Measurements from ENCODE around the gene SLC9A9.
A peak's percentile ranks its signal among the peaks of the same experiment; 100 is the strongest.

The SLC9A9 gene

DNA sequence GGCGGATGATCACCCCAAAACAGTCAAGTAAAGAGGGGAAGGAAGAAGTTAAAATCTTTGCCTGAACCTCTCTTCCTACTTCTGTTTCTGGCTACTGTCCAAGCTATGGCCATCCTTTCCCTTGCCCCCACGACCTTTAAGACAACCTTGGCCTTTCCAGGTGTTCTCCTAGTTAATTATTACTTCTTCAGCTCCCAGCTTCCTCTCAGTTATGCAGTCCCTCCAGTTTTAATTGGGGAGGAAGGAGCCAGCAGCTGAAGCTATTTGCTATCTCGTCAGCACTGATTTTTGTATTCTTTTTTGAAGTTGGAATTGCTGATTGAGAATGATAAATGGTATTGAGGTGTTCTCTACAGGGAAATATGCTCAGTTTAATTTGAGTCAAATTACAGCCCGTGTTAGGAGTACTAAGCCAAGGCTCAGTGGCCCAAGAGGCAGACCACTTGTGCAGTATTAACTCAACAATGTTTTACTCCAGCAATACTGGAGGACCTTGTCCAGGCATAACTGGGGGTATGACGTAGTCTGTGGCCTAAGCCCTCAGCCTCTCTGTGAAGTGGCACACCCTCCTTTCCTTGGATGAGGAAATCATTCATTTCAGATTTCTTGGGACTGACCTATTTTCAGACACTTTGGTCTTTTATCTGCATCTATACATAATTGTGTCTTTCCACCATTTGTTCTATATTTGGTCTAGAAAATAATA is 336.9 kb downstream of the SLC9A9 start:
- in situ Hi-C loops (cut with HindIII; ENCODE audit: low pct_ligation_motif_present, low pct_unique_long_range_greater_than_20kb, low sequenced_read_pairs): no loop called here
- DNase-seq: no peak

DNA sequence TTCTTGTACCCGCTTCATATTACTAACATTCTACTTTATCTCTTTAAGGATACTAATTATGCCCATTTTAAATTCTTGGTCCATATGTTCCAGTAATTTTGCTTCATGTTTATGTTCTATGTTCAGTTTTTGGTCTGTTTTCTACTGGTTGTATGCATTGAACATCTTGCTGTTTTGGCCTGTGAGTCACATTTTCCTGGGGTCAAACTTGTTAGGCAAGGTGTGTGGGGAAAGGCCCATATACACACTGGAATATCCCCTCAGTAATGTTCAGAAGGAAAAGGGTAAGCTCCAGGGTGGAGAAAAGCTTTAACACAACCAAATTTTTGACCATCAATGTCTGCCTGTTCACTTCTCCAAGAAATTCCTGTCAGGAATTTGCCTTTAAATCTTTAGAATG is 337.7 kb downstream of the SLC9A9 start:
- in situ Hi-C loops (cut with HindIII; ENCODE audit: low pct_ligation_motif_present, low pct_unique_long_range_greater_than_20kb, low sequenced_read_pairs): no loop called here
- DNase-seq: no peak

DNA sequence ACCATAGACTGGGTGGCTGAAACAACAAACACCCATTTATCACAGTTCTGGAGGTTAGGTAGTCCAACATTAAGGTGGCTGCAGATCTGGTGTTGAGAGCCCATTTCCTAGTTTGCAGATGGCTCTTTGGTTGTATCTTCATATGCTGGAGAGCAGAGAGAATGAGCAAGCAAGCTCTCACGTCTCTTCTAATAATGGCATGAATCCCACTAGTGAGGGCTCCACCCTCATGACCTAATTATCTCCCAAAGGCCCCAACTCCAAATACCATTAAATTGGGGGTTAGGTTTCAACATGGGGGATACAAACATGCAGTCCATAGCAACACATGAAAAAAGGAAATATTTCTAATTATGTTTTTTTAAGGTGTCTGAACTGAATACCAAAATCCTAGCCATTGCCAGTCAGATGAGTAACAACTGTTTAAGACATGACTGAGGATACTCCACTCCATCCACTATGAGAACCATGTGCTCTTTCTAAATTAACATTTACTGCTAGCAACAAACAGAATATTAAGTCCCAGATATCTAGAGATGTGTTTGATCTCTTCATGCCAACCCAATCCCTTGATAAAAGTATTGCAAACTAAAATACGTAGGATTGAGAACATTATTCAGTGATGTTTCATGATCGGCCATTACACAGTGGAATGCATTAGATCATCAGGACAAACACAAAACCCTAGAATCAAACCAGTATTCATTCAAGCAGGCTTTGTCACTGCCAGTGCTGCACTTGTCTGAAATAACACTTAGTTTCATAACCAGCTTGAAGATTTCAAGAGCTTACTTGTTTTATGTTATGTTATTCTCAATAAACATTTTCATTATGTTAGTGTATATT is 340.3 kb downstream of the SLC9A9 start:
- in situ Hi-C loops (cut with HindIII; ENCODE audit: low pct_ligation_motif_present, low pct_unique_long_range_greater_than_20kb, low sequenced_read_pairs): no loop called here
- peak; percentile 44 for DNase-seq

DNA sequence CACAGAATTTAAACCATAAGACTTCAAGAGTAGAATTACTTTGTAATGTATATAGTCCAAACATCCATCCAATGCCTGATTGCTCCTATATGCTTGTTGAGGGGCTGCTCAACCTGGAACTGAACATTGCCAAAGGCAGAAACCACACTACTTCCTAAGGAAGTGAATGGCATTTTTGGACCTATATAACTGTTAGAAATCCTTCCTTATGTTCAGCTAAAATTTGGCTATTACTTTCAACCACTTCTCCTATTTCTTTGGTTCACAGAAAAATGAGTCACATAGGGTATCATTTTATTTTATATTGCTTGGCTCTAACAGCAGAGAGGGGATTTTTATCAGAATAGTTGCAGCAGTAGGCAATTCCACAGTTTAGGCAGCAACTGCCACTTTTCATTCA is 342.1 kb downstream of the SLC9A9 start:
- in situ Hi-C loops (cut with HindIII; ENCODE audit: low pct_ligation_motif_present, low pct_unique_long_range_greater_than_20kb, low sequenced_read_pairs): no loop called here

DNA sequence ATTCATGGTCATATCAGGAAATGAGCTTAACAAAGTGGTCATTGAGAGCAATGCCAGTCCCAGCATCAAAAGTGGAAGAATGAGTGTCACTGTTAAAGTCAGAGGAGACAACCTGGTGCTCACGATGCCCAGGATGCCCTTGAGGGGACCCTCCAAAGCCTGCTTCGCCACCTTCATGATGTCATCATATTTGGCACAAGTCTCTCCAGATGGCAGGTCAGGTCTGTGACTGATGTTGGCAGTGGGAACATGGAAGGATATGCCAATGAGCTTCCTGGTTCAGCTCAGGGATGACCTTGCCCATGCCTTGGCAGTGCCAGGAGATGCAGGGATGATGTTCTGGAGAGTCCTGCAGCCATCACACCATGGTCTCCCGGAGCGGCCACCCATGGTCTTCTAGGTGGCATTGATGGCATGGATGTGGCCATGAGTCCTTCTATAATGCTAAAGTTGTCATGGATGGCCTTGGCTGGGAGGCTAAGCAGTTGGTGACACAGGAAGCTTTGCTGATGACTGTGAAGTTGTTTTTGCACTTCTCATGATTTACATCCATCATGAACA is 344.9 kb downstream of the SLC9A9 start:
- DNase-seq: no peak
- in situ Hi-C loops (cut with HindIII; ENCODE audit: low pct_ligation_motif_present, low pct_unique_long_range_greater_than_20kb, low sequenced_read_pairs): no loop called here

More for the DNA sequence above, 342.1 kb downstream of the SLC9A9 start:
- no peak for DNase-seq

DNA sequence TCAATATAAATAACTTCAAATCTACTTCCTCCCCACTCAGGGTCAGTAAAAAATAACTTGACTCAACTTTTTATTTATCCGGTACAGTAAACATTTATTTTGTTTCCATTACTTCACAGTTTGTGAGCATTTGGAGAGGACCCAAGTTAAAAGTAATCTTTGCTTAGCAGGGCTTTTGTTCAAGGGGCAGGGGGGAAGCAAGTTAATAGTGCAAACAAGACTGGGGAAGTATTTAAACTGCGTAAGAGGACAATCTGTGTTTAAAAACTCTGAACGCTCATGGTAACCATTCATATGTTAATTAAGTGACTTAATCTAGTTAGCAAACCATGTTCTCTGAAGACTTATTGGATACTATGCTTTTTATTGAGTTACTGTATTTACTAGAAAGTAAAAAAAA is 346.2 kb downstream of the SLC9A9 start:
- in situ Hi-C loops (cut with HindIII; ENCODE audit: low pct_ligation_motif_present, low pct_unique_long_range_greater_than_20kb, low sequenced_read_pairs): no loop called here
- DNase-seq: no peak

DNA sequence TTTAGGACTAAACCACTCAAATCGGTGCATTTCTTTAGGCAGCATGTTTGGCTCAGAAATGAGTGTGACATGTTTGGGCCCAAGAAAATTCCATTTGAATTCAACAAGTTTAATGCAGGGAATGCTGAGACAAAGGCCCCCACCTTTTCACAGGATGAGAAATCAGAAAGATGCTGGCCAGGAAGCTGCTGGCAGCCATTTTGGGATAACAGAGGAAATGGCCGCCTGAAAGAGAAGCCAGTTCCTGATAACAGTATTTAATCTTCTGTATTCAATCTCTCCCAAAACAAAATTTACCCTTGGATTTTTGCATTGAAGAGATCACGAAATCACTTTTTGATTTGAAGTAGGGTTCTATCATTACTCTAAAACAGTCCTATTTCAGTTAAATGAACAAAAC is 350.9 kb downstream of the SLC9A9 start:
- DNase-seq: no peak
- in situ Hi-C loops (cut with HindIII; ENCODE audit: low pct_ligation_motif_present, low pct_unique_long_range_greater_than_20kb, low sequenced_read_pairs): no loop called here

DNA sequence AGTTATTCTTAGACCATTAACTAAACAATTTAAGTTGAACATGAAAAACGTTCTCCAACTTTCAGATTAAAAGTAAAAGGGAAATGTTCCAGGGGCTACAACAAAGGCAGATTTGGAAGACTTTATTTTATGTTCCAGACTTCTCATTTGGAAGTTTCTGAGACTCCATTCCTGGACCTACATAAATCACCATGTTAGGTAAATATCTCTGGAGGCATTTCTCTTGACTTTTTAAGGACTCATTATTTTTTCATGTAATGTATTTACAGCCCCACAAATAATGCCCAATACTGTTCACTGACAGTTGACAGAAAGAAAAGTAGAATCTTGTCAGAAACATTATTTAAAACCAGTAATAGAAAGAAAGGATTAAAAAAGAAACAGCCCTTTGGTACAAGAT is 352.1 kb downstream of the SLC9A9 start:
- no peak for DNase-seq
- in situ Hi-C loops (cut with HindIII; ENCODE audit: low pct_ligation_motif_present, low pct_unique_long_range_greater_than_20kb, low sequenced_read_pairs): no loop called here

DNA sequence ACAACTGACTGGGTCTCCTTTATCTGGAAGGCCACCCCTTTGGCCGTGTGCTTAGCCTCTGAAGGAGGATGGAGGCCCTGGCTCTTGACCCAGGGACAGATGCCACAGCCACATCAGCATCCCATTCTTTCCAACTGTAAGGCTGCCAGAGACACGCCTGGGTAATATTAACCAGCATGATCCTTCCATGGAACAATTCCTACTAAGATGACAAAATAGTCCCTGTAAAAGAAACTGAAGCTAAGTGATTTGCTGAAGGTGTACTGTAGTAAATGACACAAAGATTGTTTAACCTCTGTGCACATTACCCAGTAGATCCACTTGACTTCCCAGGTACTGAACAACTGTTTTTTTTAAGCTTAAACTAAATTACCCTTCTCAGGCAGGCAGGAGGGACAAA is 352.7 kb downstream of the SLC9A9 start:
- no peak for DNase-seq
- in situ Hi-C loops (cut with HindIII; ENCODE audit: low pct_ligation_motif_present, low pct_unique_long_range_greater_than_20kb, low sequenced_read_pairs): no loop called here

DNA sequence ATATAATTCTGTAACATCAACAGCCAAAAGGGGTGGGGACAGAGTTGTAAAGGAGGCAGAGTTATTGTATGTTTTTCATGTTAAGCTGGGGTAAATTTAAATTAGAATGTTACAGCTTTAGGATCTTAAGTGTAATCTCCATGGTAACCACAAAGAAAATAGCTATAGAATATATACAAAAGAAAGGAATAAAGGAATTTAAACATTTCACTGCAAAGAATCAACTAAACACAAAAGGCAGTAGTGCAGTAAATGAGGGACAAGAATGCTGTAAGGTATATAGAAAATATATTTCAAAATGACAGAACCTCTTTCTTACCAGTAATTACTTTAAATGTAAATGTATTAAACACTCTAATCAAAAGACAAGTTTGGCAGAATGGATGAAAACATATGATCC is 361.7 kb downstream of the SLC9A9 start:
- in situ Hi-C loops (cut with HindIII; ENCODE audit: low pct_ligation_motif_present, low pct_unique_long_range_greater_than_20kb, low sequenced_read_pairs): no loop called here
- no peak for DNase-seq

DNA sequence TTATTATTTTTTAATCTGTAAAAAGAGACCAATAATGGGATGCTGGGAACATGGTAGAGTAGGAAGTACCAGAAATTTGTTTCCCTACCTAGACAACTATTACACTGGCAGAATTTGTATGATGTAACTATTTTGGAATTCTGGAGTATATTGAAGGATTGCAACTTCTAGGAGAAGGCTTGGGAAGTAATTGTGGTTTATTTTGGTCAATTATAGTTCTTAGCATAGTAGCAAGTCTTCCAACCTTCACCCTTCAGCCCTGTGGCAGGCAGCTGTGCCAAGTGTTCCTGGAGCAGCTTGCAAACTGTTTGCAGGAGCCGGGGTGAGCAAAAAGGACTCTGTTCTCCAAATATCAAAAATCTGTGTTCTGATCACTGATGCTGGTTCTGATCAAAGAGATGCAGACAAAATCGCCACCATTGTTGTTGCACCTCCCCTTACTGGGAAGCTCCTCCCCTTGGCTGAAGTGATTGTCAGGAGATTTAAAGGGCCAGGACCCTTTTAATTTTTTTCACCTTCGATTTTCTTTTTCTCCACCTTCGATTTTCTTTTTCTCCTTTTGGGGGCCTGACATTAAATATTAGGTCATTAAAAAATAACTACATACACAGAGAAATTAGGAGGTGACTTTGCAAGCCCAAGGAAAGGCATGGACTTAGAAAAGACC is 363.3 kb downstream of the SLC9A9 start:
- DNase-seq: no peak
- in situ Hi-C loops (cut with HindIII; ENCODE audit: low pct_ligation_motif_present, low pct_unique_long_range_greater_than_20kb, low sequenced_read_pairs): no loop called here

DNA sequence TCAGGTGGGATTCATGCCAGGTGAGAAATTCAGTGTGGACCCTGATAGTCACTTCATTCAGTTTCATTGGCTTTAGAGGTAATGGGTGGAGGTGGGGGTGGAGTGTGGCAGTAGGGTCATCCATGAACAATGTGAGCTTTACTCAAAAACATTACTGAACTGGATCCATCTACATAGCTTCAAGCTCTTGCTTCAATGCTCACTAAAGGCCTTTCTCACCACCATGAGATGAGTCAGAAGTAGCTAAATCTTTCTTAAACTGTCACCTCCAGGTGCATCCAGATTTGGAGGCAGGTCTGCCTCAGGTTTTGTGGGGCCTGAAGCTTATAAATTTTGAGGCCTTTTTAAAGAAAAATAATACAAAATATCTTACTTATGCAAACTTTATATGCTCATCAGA is 365.1 kb downstream of the SLC9A9 start:
- in situ Hi-C loops (cut with HindIII; ENCODE audit: low pct_ligation_motif_present, low pct_unique_long_range_greater_than_20kb, low sequenced_read_pairs): no loop called here
- no peak for DNase-seq

DNA sequence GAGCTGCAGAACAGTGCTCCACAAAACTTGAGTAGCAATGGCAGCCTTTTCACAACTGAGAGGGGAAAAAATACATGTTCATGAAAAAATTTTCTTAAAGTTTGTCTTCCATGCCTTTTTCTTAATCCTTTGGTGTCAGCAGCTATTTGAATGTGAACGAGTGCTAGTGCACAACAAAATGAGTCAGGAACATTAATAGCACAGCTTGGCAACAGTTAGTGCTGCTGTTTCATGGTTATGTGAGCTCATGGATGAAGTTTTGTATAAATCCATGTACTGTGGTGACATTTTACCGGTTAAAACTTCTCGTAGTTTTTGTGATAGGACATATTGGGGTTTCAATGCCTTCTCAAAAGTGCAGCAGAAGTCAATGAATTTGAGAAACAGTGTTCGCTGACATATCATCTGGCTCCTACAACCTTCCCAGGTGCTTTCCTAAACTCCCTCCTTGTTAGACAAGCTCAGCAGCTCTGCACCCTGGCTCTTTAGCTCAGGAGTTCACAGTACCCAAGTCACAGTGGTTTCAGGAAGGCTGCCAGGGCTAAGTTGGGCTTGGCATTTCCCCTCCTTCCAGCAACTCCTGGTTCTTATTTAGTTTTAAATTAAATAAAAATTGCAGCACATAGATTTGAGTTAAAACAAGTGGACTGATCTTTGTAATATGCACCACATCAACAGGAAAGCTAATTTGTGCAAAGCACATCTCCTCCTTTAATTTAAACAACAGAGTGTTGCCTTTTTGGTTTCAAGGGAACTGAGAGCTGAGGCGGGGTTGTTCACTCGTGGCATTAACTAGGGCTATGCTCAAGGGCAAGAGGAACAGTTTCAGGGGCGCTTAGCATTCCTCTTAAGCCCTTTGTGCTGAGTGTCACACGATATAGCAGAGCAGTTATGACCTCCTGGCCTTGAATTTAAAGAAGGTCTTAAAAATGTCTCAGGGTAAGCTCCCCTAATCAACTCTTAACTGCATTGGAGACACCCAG is 365.9 kb downstream of the SLC9A9 start:
- DNase-seq: no peak
- in situ Hi-C loops (cut with HindIII; ENCODE audit: low pct_ligation_motif_present, low pct_unique_long_range_greater_than_20kb, low sequenced_read_pairs): no loop called here

DNA sequence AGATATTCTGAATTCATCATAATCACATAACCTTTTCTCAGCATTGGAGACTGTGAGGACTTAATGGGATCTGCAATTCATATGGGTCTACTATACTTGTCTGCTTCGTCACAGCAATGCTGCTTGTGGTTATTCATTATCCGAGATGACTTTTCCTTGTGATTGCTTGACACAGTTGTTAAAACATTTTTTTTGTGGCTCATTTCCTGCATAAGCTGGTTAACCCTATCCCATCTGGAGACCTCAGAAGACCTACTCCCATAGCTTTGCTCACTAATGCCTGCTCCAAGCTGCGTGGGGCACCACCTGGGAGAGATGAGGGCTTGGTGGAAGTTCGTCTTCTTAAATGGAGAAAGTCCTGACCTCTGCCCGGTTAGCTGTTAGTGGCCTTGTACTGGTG is 367.9 kb downstream of the SLC9A9 start:
- peak; percentile 89 for DNase-seq
- in situ Hi-C loops (cut with HindIII; ENCODE audit: low pct_ligation_motif_present, low pct_unique_long_range_greater_than_20kb, low sequenced_read_pairs): no loop called here

DNA sequence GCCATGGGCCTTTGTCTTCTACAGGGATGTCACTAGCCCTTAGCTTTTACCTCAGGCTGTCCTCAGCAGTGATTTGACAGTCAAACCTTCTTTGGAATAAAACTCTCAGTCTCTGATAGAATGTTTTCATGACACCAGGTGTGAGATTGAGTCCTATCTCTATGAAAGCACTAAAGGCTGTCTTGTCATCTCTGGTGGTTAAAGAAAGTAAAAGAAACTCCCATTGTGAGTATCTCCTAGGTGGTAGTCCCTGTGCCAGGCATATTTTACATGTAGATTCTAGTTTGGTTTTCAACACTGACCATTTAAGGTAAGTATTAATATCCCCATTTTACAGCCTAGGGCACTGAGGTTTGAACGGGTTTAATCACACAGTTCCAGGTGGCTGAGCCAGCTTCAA is 368.5 kb downstream of the SLC9A9 start:
- DNase-seq: no peak
- in situ Hi-C loops (cut with HindIII; ENCODE audit: low pct_ligation_motif_present, low pct_unique_long_range_greater_than_20kb, low sequenced_read_pairs): no loop called here

DNA sequence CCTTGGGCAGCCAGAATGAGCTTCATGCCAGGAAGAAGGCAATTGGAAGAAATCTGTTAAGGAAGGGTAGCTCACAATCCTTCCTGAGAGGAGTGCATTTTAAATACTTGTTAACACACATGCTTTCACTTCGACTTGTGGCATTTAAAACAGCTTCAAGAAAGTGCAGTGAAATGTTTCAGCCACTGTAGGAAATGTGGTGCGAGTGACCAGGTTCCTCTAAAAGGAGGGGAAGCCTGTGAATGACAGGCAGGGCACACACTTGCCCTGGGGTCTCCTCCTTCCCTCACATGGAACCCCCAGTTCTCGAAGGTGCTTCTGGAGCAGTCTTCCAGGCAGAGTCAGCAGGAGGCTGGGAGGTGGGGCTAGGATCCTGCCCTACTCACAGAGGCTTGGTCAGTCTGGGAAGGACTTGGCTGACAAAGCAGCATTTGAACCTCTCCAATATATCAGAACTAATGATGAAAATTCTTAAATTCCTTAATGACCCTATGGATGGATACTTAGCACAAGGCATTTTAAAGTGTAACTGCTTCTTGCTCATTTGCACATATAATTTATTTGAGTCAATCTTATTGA is 370.1 kb downstream of the SLC9A9 start:
- in situ Hi-C loops (cut with HindIII; ENCODE audit: low pct_ligation_motif_present, low pct_unique_long_range_greater_than_20kb, low sequenced_read_pairs): no loop called here
- no peak for DNase-seq

DNA sequence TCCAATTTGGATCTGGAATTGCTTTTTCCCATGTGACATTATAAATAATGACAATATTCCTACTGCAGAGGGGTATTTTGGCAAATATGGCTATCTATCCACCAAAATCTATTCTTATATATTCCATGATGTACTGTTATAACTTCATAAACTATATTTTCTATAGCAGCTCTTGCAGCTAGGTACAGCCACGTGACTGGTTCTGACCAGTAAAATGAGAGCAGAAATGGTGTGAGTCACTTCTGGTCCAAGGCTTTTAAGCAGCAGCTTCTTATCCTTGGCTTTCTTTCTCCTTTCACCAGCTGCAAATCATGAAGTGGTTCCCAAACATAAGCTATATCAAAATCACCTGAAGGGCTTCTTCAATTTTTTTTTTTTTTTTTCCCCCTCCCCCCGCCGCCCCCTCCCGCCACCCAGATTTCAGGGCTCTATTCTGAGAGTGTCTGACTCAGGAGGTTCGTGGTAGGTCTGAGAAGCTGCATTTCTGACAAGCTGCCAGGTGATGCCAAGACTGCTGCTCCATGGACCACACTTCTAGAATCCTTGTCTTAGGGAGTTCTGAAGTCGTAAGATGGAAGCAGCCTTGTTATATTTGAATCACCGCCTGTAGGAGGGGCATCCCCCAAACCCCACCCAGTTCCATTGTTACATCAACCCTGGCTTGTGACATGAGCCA is 371.2 kb downstream of the SLC9A9 start:
- in situ Hi-C loops (cut with HindIII; ENCODE audit: low pct_ligation_motif_present, low pct_unique_long_range_greater_than_20kb, low sequenced_read_pairs): no loop called here
- no peak for DNase-seq
